ENCODE results near the gene LRFN4. TPM values are rescaled to one million over a fixed set of nuclear protein-coding genes. Genes with fewer than 3 reads are reported as not detected.

The LRFN4 gene
- total RNA-seq, 3 donors from 2014 or later (not counting 1 experiment from before 2014, with no cell fraction given) = 1.2 to 3.4 (median 2.0) TPM

GRCh38 chr11:66834943-66835342 is 21.9 kb upstream of the LRFN4 start:
- Mint-ChIP-seq H3K9me3 (no peaks in the 10 kb centered on the region), H3K4me3 (no peak overlapping the region), H3K4me1 (peaks cover 13 to 18% of the 10 kb centered on the region in 2 donors), H3K36me3 (no peaks in the 10 kb centered on the region), H3K27me3 (ENCODE audit: low read depth in 2 of 2) (no peaks in the 10 kb centered on the region), H3K27ac (peak overlapping the region; percentile 29 to 55)
- H3K4me3 ChIP-seq (ENCODE audit: low read length) = no peak overlapping the region
- ATAC-seq (no peak), DNase-seq (no peak)
- no peaks in the 10 kb centered on the region for H3K4me1 ChIP-seq (ENCODE audit: control insufficient read depth, insufficient read depth, low read length)
- peaks cover 7% of the 10 kb centered on the region for H3K36me3 ChIP-seq (ENCODE audit: control insufficient read depth, insufficient read depth, low read length)
- TF ChIP-seq, protein P1, sequence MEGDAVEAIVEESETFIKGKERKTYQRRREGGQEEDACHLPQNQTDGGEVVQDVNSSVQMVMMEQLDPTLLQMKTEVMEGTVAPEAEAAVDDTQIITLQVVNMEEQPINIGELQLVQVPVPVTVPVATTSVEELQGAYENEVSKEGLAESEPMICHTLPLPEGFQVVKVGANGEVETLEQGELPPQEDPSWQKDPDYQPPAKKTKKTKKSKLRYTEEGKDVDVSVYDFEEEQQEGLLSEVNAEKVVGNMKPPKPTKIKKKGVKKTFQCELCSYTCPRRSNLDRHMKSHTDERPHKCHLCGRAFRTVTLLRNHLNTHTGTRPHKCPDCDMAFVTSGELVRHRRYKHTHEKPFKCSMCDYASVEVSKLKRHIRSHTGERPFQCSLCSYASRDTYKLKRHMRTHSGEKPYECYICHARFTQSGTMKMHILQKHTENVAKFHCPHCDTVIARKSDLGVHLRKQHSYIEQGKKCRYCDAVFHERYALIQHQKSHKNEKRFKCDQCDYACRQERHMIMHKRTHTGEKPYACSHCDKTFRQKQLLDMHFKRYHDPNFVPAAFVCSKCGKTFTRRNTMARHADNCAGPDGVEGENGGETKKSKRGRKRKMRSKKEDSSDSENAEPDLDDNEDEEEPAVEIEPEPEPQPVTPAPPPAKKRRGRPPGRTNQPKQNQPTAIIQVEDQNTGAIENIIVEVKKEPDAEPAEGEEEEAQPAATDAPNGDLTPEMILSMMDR (IDR thresholded peaks at IDR 0.05) = no peak
- H3K27ac ChIP-seq (ENCODE audit: low read length) = no peak overlapping the region
- no peaks in the 10 kb centered on the region for H3K9me3 ChIP-seq (ENCODE audit: control insufficient read depth, insufficient read depth, low read length)
- no peaks in the 10 kb centered on the region for H3K27me3 ChIP-seq (ENCODE audit: control insufficient read depth, insufficient read depth, low read length)
- intact Hi-C loops (cut with micrococcal nuclease) = loop anchor here (1.0 to 10.0 kb wide), 3 partner anchors 141 to 427 kb away; partner anchors contain the start of genes ACTN3 and ZDHHC24
- 94% methylated on average over 4 of the region's 5 CpGs for WGBS (ENCODE audit: insufficient coverage)

DNA sequence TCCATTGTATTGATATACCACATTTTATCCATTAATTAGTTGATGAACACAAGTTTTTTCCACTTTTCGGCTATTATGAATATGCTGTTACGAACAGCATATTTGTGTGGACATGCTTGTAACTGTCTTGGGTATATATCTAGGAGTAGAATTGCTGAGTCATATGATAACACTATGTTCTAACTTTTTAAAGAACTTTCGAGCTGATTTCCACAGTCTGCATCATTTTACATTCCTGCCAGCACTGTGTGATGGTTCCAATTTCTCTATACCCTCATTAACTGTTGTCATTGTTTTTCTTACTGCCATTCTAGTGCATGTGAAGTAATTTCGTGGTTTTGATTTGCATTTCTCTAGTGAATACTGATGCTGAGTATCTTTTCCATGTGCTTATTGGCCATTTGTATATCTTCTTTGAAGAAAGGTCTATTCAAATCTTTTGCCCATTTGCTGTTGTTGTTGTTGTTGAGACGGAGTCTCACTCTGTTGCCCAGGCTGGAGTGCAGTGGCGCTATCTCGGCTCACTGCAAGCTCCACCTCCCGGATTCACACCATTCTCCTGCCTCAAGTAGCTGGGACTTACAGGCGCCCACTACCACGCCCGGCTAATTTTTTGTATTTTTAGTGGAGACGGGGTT is 21.0 kb upstream of the LRFN4 start:
- peak overlapping the region in 1 of 2 donors; percentile 29 for H3K27ac Mint-ChIP-seq
- TF ChIP-seq, protein P1 (IDR thresholded peaks at IDR 0.05) = no peak
- ATAC-seq = no peak
- H3K27me3 Mint-ChIP-seq (ENCODE audit: low read depth in 2 of 2) = no peaks in the 10 kb centered on the region
- intact Hi-C loops (cut with micrococcal nuclease) = loop anchor here (10.0 kb wide), 1 partner anchor 291 kb away; the partner anchor contains the start of genes ACTN3 and ZDHHC24
- Histone ChIP-seq H3K9me3 (ENCODE audit: control insufficient read depth, insufficient read depth, low read length) (no peaks in the 10 kb centered on the region), H3K4me1 (ENCODE audit: control insufficient read depth, insufficient read depth, low read length) (peaks cover 8% of the 10 kb centered on the region), H3K36me3 (ENCODE audit: control insufficient read depth, insufficient read depth, low read length) (peaks cover 7% of the 10 kb centered on the region), H3K27ac (ENCODE audit: low read length) (no peak overlapping the region), H3K27me3 (ENCODE audit: control insufficient read depth, insufficient read depth, low read length) (no peaks in the 10 kb centered on the region), H3K4me3 (ENCODE audit: low read length) (no peak overlapping the region)
- no peaks in the 10 kb centered on the region for H3K9me3 Mint-ChIP-seq
- H3K4me1 Mint-ChIP-seq = peaks cover 23 to 27% of the 10 kb centered on the region in 2 donors
- DNase-seq = no peak
- H3K36me3 Mint-ChIP-seq = no peaks in the 10 kb centered on the region
- WGBS (ENCODE audit: insufficient coverage) = 91% methylated on average over 10 of the region's 12 CpGs
- H3K4me3 Mint-ChIP-seq = no peak overlapping the region

GRCh38 chr11:66840317-66841091 is 16.4 kb upstream of the LRFN4 start:
- no peaks in the 10 kb centered on the region for H3K9me3 ChIP-seq (ENCODE audit: control insufficient read depth, insufficient read depth, low read length)
- H3K4me3 Mint-ChIP-seq = no peak overlapping the region
- no peak overlapping the region for H3K27ac ChIP-seq (ENCODE audit: low read length)
- WGBS (ENCODE audit: insufficient coverage) = 81% methylated on average over 4 of the region's 4 CpGs
- H3K4me1 ChIP-seq (ENCODE audit: control insufficient read depth, insufficient read depth, low read length) = peaks cover 38% of the 10 kb centered on the region
- H3K4me3 ChIP-seq (ENCODE audit: low read length) = no peak overlapping the region
- DNase-seq = peak in 1 of 2 donors; percentile 3
- no peaks in the 10 kb centered on the region for H3K9me3 Mint-ChIP-seq
- peaks cover 39 to 54% of the 10 kb centered on the region in 2 donors for H3K4me1 Mint-ChIP-seq
- H3K36me3 ChIP-seq (ENCODE audit: control insufficient read depth, insufficient read depth, low read length) = peaks cover 7% of the 10 kb centered on the region
- ATAC-seq = no peak
- peak overlapping the region; percentile 93 to 97 for H3K27ac Mint-ChIP-seq
- TF ChIP-seq, protein P1 (IDR thresholded peaks at IDR 0.05) = no peak
- no peaks in the 10 kb centered on the region for H3K27me3 Mint-ChIP-seq (ENCODE audit: low read depth in 2 of 2)
- intact Hi-C loops (cut with micrococcal nuclease) = no loop called here
- no peaks in the 10 kb centered on the region for H3K36me3 Mint-ChIP-seq
- no peaks in the 10 kb centered on the region for H3K27me3 ChIP-seq (ENCODE audit: control insufficient read depth, insufficient read depth, low read length)

Data from natural killer cell (primary cell).